ENCODE measurements around the gene ARX. TPM values are rescaled to one million over a fixed set of nuclear protein-coding genes. Genes with fewer than 3 reads are reported as not detected.

The ARX gene
- total RNA-seq, 2 donors from 2014 or later, result 0.09 to 9.3 TPM

DNA sequence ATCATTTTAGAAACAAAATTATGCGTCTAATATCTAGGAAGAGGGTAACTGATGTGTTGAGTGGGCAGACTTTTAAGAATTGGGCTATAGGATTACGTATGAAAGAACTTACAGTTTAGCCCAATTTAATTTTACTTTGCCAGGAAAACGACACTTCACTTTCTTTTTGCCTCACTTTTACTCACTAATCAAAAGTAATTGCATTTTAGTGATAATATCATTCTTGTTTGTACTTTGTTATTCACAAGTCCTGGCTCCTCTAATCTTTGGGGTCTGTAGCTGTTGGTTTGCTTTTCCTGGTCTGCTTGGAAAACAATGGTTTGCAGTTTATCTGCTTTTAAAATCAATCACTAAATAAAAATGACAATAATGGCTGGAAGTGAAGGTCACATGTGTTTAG, 2.9 kb upstream of the ARX start:
- no peak for DNase-seq (ENCODE audit: low spot score)
- Histone ChIP-seq H3K27me3 (replicated peaks; ENCODE audit: insufficient read depth) (no peaks in the 10 kb centered on the region), H3K4me1 (replicated peaks) (no peaks in the 10 kb centered on the region), H3K9me3 (no peaks in the 10 kb centered on the region), H3K27ac (no peak overlapping the region), H3K36me3 (no peaks in the 10 kb centered on the region), H3K4me3 (no peak overlapping the region)
- intact Hi-C loops (cut with DNase I), result no loop called here
- TF ChIP-seq POLR2AphosphoS5 (IDR thresholded peaks at IDR 0.05) (no peak), CTCF (IDR thresholded peaks at IDR 0.05) (no peak), POLR2A (IDR thresholded peaks at IDR 0.05) (no peak)
- 29% methylated on average over 3 of the region's 3 CpGs for WGBS

DNA sequence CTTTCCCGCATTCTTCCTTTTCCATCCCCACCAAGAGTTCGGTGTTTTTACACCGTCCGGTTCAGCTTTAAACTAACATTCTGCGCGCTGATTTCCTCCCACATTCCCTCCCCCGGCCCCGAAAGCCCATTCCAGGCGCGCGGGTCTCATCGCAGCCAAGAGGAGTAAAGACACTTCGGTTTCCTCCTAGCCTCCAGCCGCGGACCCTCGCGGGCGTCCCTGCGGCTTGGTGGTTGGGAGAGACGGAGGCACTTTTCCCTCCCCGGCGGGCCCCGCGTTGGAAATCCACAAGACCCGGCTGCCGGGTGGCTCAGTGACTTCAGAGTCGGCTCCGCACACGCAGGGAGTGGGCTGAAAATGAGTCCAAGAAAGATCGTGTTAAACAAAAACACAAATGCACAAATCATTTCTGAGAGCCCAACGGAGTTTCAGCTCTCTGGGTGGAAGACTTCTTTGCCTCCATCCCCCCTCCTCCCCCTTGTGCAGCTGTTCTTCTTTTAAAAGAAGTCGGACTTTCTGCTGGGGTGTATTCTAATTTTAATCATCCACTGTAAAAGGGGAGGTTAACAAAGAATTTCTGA, 2.0 kb upstream of the ARX start:
- H3K27me3 ChIP-seq (replicated peaks; ENCODE audit: insufficient read depth), result no peaks in the 10 kb centered on the region
- intact Hi-C loops (cut with DNase I), result no loop called here
- TF ChIP-seq POLR2AphosphoS5 (IDR thresholded peaks at IDR 0.05), result no peak
- TF ChIP-seq POLR2A (IDR thresholded peaks at IDR 0.05), result no peak
- no peak for TF ChIP-seq CTCF (IDR thresholded peaks at IDR 0.05)
- no peak overlapping the region for H3K4me3 ChIP-seq
- no peaks in the 10 kb centered on the region for H3K9me3 ChIP-seq
- no peak overlapping the region for H3K27ac ChIP-seq
- no peaks in the 10 kb centered on the region for H3K36me3 ChIP-seq
- no peaks in the 10 kb centered on the region for H3K4me1 ChIP-seq (replicated peaks)
- DNase-seq (ENCODE audit: low spot score), result no peak
- WGBS, result 4% methylated on average over 14 of the region's 32 CpGs

DNA sequence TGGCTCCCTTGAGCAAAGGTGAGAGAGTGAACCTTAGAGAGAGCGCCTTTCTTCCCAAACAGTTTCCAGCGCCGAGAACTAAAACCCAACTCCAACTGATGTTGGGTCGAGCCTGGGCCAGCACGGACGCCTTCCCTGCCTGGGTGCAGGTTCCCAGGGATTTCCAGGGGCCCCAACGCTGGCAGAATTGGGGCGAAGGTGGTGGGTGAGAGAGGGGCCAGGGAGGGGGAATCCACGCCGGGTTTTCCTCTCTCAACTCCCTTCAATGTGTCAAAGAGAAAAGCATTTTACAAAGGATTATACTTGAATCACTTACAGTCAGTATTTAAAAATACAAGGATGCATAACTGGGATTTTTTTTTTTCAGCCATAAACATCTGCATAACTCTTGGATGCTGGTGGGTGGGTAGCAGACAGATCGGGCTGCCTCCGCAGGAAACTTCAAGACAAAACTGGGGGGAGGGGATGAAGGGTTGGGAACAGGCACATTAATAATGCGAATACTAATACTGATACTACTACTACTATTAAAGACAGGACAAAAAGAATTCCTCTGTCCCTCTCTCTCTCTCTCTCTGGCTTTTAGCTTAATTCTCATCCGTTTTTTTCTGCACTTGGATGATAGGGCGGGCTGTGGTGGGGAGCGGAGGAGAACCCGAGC, 1.3 kb upstream of the ARX start:
- intact Hi-C loops (cut with DNase I), result no loop called here
- H3K27me3 ChIP-seq (replicated peaks; ENCODE audit: insufficient read depth), result no peaks in the 10 kb centered on the region

GRCh38 chrX:25016361-25016671, 551 bp upstream of the ARX start:
- DNase-seq (ENCODE audit: low spot score), result no peak
- H3K36me3 ChIP-seq, result no peaks in the 10 kb centered on the region
- no peaks in the 10 kb centered on the region for H3K27me3 ChIP-seq (replicated peaks; ENCODE audit: insufficient read depth)
- H3K27ac ChIP-seq, result no peak overlapping the region
- no peak overlapping the region for H3K4me3 ChIP-seq
- intact Hi-C loops (cut with DNase I), result no loop called here
- no peaks in the 10 kb centered on the region for H3K9me3 ChIP-seq
- WGBS, result 37% methylated on average over 20 of the region's 20 CpGs
- no peaks in the 10 kb centered on the region for H3K4me1 ChIP-seq (replicated peaks)
- TF ChIP-seq POLR2A (IDR thresholded peaks at IDR 0.05) (no peak), POLR2AphosphoS5 (IDR thresholded peaks at IDR 0.05) (no peak), CTCF (IDR thresholded peaks at IDR 0.05) (no peak)

More for the DNA sequence above, 1.3 kb upstream of the ARX start:
- no peak overlapping the region for H3K27ac ChIP-seq
- 27% methylated on average over 17 of the region's 17 CpGs for WGBS
- no peak for DNase-seq (ENCODE audit: low spot score)
- H3K4me3 ChIP-seq, result no peak overlapping the region
- TF ChIP-seq CTCF (IDR thresholded peaks at IDR 0.05), result no peak
- no peaks in the 10 kb centered on the region for H3K4me1 ChIP-seq (replicated peaks)
- no peaks in the 10 kb centered on the region for H3K36me3 ChIP-seq
- H3K9me3 ChIP-seq, result no peaks in the 10 kb centered on the region

DNA sequence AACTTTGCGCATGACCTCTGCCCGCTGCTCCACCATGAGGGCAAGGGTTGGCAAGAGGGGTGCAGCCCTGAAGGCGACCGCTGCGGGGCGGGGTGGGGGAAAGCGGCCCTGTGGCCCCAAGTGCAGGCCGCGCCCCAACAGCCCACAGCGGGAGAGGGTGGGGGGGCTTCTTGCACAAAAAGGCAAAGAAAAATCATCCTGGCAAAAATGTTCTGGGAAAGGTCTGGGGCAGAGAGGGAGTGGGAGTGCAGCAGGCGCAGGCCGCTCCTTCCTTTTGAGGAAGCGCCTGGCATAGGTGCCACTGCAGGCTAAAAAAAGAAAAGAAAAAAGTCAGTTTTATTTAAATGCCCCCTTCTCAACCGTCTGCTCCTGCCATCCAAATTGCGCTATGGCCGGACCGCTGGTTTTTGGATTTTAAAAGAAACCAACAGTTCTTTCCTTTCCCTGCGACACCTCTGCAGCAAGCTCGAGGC, 1.4 kb downstream of the ARX start:
- Histone ChIP-seq H3K27ac (no peak overlapping the region), H3K4me1 (replicated peaks) (no peaks in the 10 kb centered on the region), H3K9me3 (no peaks in the 10 kb centered on the region), H3K36me3 (no peaks in the 10 kb centered on the region), H3K27me3 (replicated peaks; ENCODE audit: insufficient read depth) (no peaks in the 10 kb centered on the region), H3K4me3 (no peak overlapping the region)
- intact Hi-C loops (cut with DNase I), result no loop called here
- no peak for DNase-seq (ENCODE audit: low spot score)
- TF ChIP-seq POLR2AphosphoS5 (IDR thresholded peaks at IDR 0.05), result no peak
- no peak for TF ChIP-seq CTCF (IDR thresholded peaks at IDR 0.05)
- no peak for TF ChIP-seq POLR2A (IDR thresholded peaks at IDR 0.05)
- 48% methylated on average over 19 of the region's 19 CpGs for WGBS
